Osteocyte (in vitro differentiated cells): Measurements from ENCODE around the gene GNMT. TPM values are rescaled to one million over a fixed set of nuclear protein-coding genes. Genes with fewer than 3 reads are reported as not detected.

ENCODE experiments used
- DNase-seq: peaks from one replicate; pipeline ENCODE4 v3.0.0; 2021; ENCODE audit warnings: mixed read lengths; ENCODE audit not compliant: unreplicated experiment; ENCODE audit errors: extremely low spot score
- H3K27ac Mint-ChIP-seq: one replicate; pipeline ENCODE4 v1.8.0; 2021; ENCODE audit warnings: mild to moderate bottlenecking, mixed read lengths; ENCODE audit not compliant: unreplicated experiment
- H3K27me3 Mint-ChIP-seq: one replicate; pipeline ENCODE4 v1.8.0; 2021; ENCODE audit warnings: mixed read lengths; ENCODE audit not compliant: unreplicated experiment
- H3K36me3 Mint-ChIP-seq: one replicate; pipeline ENCODE4 v1.8.0; 2021; ENCODE audit warnings: mixed read lengths; ENCODE audit not compliant: unreplicated experiment
- H3K4me1 Mint-ChIP-seq: one replicate; pipeline ENCODE4 v1.8.0; 2021; ENCODE audit warnings: mixed read lengths; ENCODE audit not compliant: unreplicated experiment
- H3K4me3 Mint-ChIP-seq: one replicate; pipeline ENCODE4 v1.8.0; 2021; ENCODE audit warnings: mild to moderate bottlenecking, moderate library complexity, mixed read lengths; ENCODE audit not compliant: unreplicated experiment
- H3K9me3 Mint-ChIP-seq: one replicate; pipeline ENCODE4 v1.8.0; 2021; ENCODE audit warnings: mixed read lengths; ENCODE audit not compliant: unreplicated experiment
- total RNA-seq: library from RNA; stranded (reverse); gene quantifications from 2 replicates; pipeline ENCODE4 v1.2.1, GENCODE V29; 2021
- TF ChIP-seq, protein P1 (sequence below): fragments of 200-600 bp; sonication (generic); IDR thresholded peaks from 2 replicates; pipeline ENCODE4 v1.5.0; 2021; ENCODE audit warnings: antibody characterized with exemption, mild to moderate bottlenecking, moderate library complexity

Gene GNMT
- total RNA-seq, 1 donor from 2014 or later: 0.97 TPM

DNA sequence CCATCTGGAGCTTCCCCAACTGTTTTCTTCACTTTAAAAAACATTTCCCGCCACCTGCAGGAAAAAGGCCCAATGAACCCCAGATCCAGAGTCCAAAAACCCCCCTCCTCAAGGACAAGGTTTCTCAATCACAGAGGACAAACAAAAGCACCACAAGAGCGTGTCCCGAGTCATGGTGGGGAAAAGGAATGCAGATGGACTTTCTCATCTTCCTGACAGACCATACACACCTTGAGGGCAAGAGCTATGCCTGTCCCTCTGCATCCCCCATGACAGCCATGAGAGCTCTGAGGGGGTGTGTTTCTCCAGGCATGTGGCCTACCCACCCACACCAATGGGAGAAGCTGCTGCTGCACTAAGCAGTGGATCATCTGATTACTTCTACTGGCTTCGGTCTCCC lies 9.4 kb downstream of the GNMT start:
- H3K9me3 Mint-ChIP-seq: no peaks in the 10 kb centered on the region
- H3K27me3 Mint-ChIP-seq: no peaks in the 10 kb centered on the region
- no peak for DNase-seq
- no peaks in the 10 kb centered on the region for H3K4me1 Mint-ChIP-seq
- no peak overlapping the region for H3K4me3 Mint-ChIP-seq
- TF ChIP-seq, protein P1, sequence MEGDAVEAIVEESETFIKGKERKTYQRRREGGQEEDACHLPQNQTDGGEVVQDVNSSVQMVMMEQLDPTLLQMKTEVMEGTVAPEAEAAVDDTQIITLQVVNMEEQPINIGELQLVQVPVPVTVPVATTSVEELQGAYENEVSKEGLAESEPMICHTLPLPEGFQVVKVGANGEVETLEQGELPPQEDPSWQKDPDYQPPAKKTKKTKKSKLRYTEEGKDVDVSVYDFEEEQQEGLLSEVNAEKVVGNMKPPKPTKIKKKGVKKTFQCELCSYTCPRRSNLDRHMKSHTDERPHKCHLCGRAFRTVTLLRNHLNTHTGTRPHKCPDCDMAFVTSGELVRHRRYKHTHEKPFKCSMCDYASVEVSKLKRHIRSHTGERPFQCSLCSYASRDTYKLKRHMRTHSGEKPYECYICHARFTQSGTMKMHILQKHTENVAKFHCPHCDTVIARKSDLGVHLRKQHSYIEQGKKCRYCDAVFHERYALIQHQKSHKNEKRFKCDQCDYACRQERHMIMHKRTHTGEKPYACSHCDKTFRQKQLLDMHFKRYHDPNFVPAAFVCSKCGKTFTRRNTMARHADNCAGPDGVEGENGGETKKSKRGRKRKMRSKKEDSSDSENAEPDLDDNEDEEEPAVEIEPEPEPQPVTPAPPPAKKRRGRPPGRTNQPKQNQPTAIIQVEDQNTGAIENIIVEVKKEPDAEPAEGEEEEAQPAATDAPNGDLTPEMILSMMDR: no peak
- H3K27ac Mint-ChIP-seq: no peak overlapping the region
- peaks cover 14% of the 10 kb centered on the region for H3K36me3 Mint-ChIP-seq

DNA sequence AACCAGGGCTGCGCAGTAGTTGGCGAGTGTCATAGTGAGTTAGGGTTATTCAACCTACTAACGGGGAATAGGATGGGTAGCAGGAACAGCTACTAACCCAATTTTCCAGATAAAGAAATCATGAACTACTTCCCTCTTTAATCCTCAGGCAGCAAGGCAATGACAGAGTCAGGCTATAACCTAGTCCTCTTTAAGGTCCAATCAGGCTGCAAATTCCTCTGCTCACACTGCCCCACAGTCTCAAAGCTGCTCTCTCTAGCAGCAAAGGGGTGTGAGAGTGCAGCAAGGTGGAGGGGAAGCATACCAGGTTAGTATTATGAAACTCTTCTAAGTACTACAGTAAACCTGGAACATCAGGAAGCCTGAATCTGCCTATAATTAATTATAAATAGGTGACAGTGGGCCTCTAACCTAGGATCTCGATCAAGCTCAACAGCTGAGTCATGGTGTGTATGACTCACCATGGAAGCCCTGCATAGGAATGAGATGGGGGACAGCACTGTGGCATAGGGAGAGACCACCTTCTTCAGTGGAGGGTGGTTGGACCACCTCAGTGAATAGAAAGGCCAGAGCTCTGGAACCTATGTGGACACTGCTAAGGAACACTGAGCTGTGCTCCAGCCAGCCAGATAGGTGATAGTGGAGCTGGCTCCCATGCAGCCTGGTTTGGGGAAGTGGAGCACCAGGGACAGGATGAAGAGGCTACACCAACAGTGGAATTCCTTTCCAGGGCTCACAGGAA lies 10.5 kb downstream of the GNMT start:
- peaks cover 11% of the 10 kb centered on the region for H3K36me3 Mint-ChIP-seq
- H3K4me1 Mint-ChIP-seq: no peaks in the 10 kb centered on the region
- TF ChIP-seq, protein P1: no peak
- H3K27ac Mint-ChIP-seq: no peak overlapping the region
- no peaks in the 10 kb centered on the region for H3K9me3 Mint-ChIP-seq
- DNase-seq: no peak
- no peaks in the 10 kb centered on the region for H3K27me3 Mint-ChIP-seq
- H3K4me3 Mint-ChIP-seq: no peak overlapping the region

DNA sequence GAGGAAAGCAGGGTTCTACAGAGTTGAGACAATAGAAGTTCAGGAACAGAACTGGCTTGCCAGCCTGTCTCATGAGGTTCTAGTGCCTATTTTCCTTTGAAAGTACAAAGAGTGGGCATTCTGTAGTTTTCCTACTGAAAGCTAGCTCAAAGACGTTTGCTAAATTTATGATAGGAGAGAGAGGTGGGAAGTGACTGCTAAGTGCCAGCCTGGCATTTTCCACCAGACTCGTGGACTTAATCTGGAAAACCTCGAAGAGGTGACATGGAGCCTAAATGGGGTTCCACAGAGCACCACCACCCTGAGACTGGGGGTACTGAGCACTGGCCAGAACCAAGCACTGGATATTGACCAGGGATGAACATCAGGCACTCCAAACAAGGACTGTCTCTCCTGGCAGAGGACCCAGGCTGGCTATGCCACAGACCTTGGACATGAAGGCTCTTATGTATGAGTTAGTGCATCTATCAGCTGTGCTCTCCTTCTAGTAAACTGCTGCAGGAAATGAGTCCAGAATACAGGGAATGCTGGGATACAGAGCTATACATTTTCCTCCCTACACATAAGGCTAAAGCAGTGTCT lies 11.3 kb downstream of the GNMT start:
- H3K36me3 Mint-ChIP-seq: peaks cover 12% of the 10 kb centered on the region
- peaks cover 4% of the 10 kb centered on the region for H3K4me1 Mint-ChIP-seq
- TF ChIP-seq, protein P1: no peak
- DNase-seq: no peak
- no peaks in the 10 kb centered on the region for H3K27me3 Mint-ChIP-seq
- H3K27ac Mint-ChIP-seq: no peak overlapping the region
- no peaks in the 10 kb centered on the region for H3K9me3 Mint-ChIP-seq
- H3K4me3 Mint-ChIP-seq: no peak overlapping the region

DNA sequence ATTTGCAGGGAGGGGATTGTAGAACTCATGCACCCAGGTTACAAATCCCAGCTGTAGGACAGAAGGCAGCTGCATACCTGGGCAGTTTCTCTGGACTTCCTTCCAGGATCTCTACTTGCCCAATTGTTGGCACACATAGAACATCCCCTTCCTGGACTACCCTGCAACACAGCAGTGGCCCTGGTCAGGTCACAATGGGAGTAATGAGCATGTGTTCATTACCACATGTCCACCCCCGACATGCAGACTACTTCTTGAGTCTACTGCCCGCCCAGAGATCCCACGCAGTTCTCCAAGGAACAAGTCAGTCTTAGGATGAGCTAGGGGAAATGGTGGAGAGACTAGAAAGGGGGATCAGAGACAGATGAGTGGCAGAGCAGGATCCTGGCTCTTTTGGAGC lies 13.4 kb downstream of the GNMT start:
- Mint-ChIP-seq H3K27ac (no peak overlapping the region), H3K9me3 (no peaks in the 10 kb centered on the region), H3K27me3 (no peaks in the 10 kb centered on the region), H3K36me3 (peaks cover 5% of the 10 kb centered on the region), H3K4me1 (peaks cover 18% of the 10 kb centered on the region), H3K4me3 (no peak overlapping the region)
- DNase-seq: no peak
- TF ChIP-seq, protein P1: no peak

DNA sequence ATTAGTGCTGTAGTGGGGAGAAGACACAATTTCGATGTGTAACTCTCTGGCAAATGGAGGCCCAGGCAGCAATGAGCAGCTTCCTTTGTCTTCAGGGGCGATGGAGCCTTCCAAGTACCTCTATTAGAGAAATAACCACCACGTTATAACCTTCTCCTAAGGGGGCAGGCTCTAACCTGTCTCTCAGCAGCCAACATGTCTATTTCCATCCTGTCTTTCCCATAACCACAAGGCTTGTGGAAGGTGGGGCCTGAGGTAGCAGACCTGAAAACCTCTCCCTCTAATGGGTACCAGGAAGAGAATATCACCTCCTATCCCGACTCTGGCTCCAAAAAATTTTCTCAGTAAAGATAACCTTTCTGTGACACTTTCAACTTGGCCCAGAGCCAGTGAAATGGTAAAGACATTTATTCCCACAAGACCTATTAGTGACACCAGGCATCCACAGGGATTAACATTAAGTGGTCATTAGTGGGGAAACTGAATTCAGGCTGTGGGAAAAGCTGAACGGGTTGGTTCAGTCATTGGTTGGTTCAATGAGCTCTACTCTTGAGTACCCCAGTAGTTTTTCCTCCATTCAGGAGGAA lies 14.5 kb downstream of the GNMT start:
- peaks cover 5% of the 10 kb centered on the region for H3K36me3 Mint-ChIP-seq
- no peak for DNase-seq
- H3K27ac Mint-ChIP-seq: no peak overlapping the region
- TF ChIP-seq, protein P1: no peak
- H3K4me1 Mint-ChIP-seq: peaks cover 26% of the 10 kb centered on the region
- no peaks in the 10 kb centered on the region for H3K27me3 Mint-ChIP-seq
- H3K9me3 Mint-ChIP-seq: no peaks in the 10 kb centered on the region
- no peak overlapping the region for H3K4me3 Mint-ChIP-seq
